Measurements from ENCODE around the gene DVL2. TPM values are rescaled to one million over a fixed set of nuclear protein-coding genes. Genes with fewer than 3 reads are reported as not detected.

The DVL2 gene
- total RNA-seq, 1 experiment from 2014 or later = 34.9 TPM

- TSS peak; percentile 93 for BruUV-seq (replicated peaks)
- Mint-ChIP-seq H3K4me3 (ENCODE audit: unreplicated experiment) (peak within 1 kb of the TSS; percentile 100), H3K4me1 (ENCODE audit: insufficient read depth, unreplicated experiment) (peaks cover 30% of the 10 kb centered on the region), H3K36me3 (ENCODE audit: insufficient read depth, unreplicated experiment) (peaks cover 90% of the 10 kb centered on the region), H3K27me3 (ENCODE audit: insufficient read depth, unreplicated experiment) (no peaks in the 10 kb centered on the region), H3K9me3 (ENCODE audit: unreplicated experiment) (no peaks in the 10 kb centered on the region), H3K27ac (ENCODE audit: low read depth, unreplicated experiment) (peak within 1 kb of the TSS; percentile 99)
- POLR2A ChIA-PET = interaction anchor here (0.6 to 14.3 kb wide), 33 partner anchors 8 to 915 kb away, joined by 3 to 278 read pairs (median 4); partner anchors contain the start of genes ACADVL, CD68, CTDNEP1 and DLG4
- CTCF ChIA-PET = interaction anchor here (0.8 to 1.9 kb wide), 4 partner anchors 8 to 446 kb away, joined by 3 to 9 read pairs (median 4); partner anchors contain the start of gene TP53
- TF ChIP-seq CTCF (IDR thresholded peaks at IDR 0.05; ENCODE audit: unreplicated experiment) = no peak
- peak; percentile 89 for DNase-seq (ENCODE audit: unreplicated experiment)
- intact Hi-C loops (cut with micrococcal nuclease) = no loop called here
These were observed 7.7 kb upstream of the DVL2 start, which contains the start of gene GABARAP for GRCh38 chr17:7241783-7242716. GABARAP (minus strand) TSS chr17:7242449; CDS start chr17:7242330, 119 bp downstream.

- Mint-ChIP-seq H3K27me3 (ENCODE audit: insufficient read depth, unreplicated experiment) (no peaks in the 10 kb centered on the region), H3K27ac (ENCODE audit: low read depth, unreplicated experiment) (peak overlapping the region; percentile 99), H3K4me3 (ENCODE audit: unreplicated experiment) (peak overlapping the region; percentile 100), H3K36me3 (ENCODE audit: insufficient read depth, unreplicated experiment) (peaks cover 90% of the 10 kb centered on the region), H3K9me3 (ENCODE audit: unreplicated experiment) (no peaks in the 10 kb centered on the region), H3K4me1 (ENCODE audit: insufficient read depth, unreplicated experiment) (peaks cover 38% of the 10 kb centered on the region)
- BruUV-seq (replicated peaks) = no TSS peak
- CTCF ChIA-PET = interaction anchor here (0.7 to 1.9 kb wide), 6 partner anchors 9 to 447 kb away, joined by 3 to 9 read pairs (median 3); partner anchors contain the start of gene TP53
- POLR2A ChIA-PET = interaction anchor here (0.6 to 14.3 kb wide), 16 partner anchors 7 to 446 kb away, joined by 3 to 278 read pairs (median 12); partner anchors contain the start of genes ACADVL, CTDNEP1, DLG4 and DVL2
- no peak for TF ChIP-seq CTCF (IDR thresholded peaks at IDR 0.05; ENCODE audit: unreplicated experiment)
- intact Hi-C loops (cut with micrococcal nuclease) = no loop called here
- DNase-seq (ENCODE audit: unreplicated experiment) = no peak
These were observed 6.9 kb upstream of the DVL2 start for GRCh38 chr17:7241090-7241733.

- Mint-ChIP-seq H3K4me1 (ENCODE audit: insufficient read depth, unreplicated experiment) (peaks cover 46% of the 10 kb centered on the region), H3K27ac (ENCODE audit: low read depth, unreplicated experiment) (no peak overlapping the region), H3K4me3 (ENCODE audit: unreplicated experiment) (peak overlapping the region; percentile 100), H3K9me3 (ENCODE audit: unreplicated experiment) (no peaks in the 10 kb centered on the region), H3K36me3 (ENCODE audit: insufficient read depth, unreplicated experiment) (peaks cover 89% of the 10 kb centered on the region), H3K27me3 (ENCODE audit: insufficient read depth, unreplicated experiment) (no peaks in the 10 kb centered on the region)
- TSS peak; percentile 62 for BruUV-seq (replicated peaks)
- ChIA-PET POLR2A (interaction anchor here (0.7 to 14.3 kb wide), 10 partner anchors 9 to 447 kb away, joined by 3 to 278 read pairs (median 8); partner anchors contain the start of genes ACADVL, CTDNEP1, DLG4 and ELP5), CTCF (interaction anchor here (1.7 kb wide), 1 partner anchor 9 kb away, joined by 4 read pairs; no protein-coding TSS in a partner anchor)
- intact Hi-C loops (cut with micrococcal nuclease) = no loop called here
- no peak for DNase-seq (ENCODE audit: unreplicated experiment)
- TF ChIP-seq CTCF (IDR thresholded peaks at IDR 0.05; ENCODE audit: unreplicated experiment) = no peak
These were observed 6.1 kb upstream of the DVL2 start for GRCh38 chr17:7240375-7240774.
